KMS-11 (cell line): Measurements from ENCODE around the gene CAMTA2.

Experiments
- H2AFZ ChIP-seq: fragments of 200-600 bp; sonication (generic); 2 replicates; pipeline ENCODE4 v1.6.1; 2016; ENCODE audit warnings: antibody characterized with exemption, mixed run types, low read depth
- H3K27ac ChIP-seq: fragments of 200-600 bp; sonication (generic); 2 replicates; pipeline ENCODE4 v1.6.1; 2016; ENCODE audit warnings: mild to moderate bottlenecking, mixed run types
- H3K27me3 ChIP-seq: fragments of 200-600 bp; sonication (generic); 2 replicates; pipeline ENCODE4 v1.6.1; 2017; ENCODE audit warnings: mild to moderate bottlenecking, low read depth, mixed run types, moderate library complexity; ENCODE audit not compliant: insufficient read depth
- H3K36me3 ChIP-seq: fragments of 200-600 bp; sonication (generic); 2 replicates; pipeline ENCODE4 v1.6.1; 2017; ENCODE audit warnings: mild to moderate bottlenecking, mixed run types; ENCODE audit not compliant: insufficient read depth
- H3K4me1 ChIP-seq: fragments of 200-600 bp; sonication (generic); 2 replicates; pipeline ENCODE4 v1.6.1; 2016; ENCODE audit warnings: mild to moderate bottlenecking, low read depth, mixed run types; ENCODE audit not compliant: poor library complexity, severe bottlenecking
- H3K4me2 ChIP-seq: fragments of 200-600 bp; sonication (generic); 2 replicates; pipeline ENCODE4 v1.7.0; 2016; ENCODE audit warnings: mild to moderate bottlenecking, mixed run types
- H3K4me3 ChIP-seq: fragments of 200-600 bp; sonication (generic); IDR thresholded peaks from 2 replicates; pipeline ENCODE4 v1.6.1; 2017; ENCODE audit warnings: low read depth, low read length, mixed read lengths; ENCODE audit not compliant: insufficient read depth
- H3K79me2 ChIP-seq: fragments of 200-600 bp; sonication (generic); 2 replicates; pipeline ENCODE4 v1.6.1; 2016; ENCODE audit warnings: low read depth, mixed run types; ENCODE audit not compliant: insufficient read depth
- H3K9ac ChIP-seq: fragments of 200-600 bp; sonication (generic); 2 replicates; pipeline ENCODE4 v1.6.1; 2016; ENCODE audit warnings: mild to moderate bottlenecking, mixed run types
- H4K20me1 ChIP-seq: fragments of 200-600 bp; sonication (generic); 2 replicates; pipeline ENCODE4 v1.6.1; 2016; ENCODE audit warnings: mild to moderate bottlenecking, mixed run types; ENCODE audit not compliant: insufficient read depth
- CTCF ChIP-seq: fragments of 200-600 bp; sonication (generic); conservative IDR thresholded peaks from 2 replicates; pipeline ENCODE4 v1.6.1; 2017; ENCODE audit warnings: low read depth, mild to moderate bottlenecking, antibody characterized with exemption, low read length, moderate library complexity, mixed read lengths

Gene CAMTA2

GRCh38 chr17:4966844-4967538, 20.5 kb downstream of the CAMTA2 start:
- peak overlapping the region; percentile 42; the same call in 1 of the 2 replicates for H3K9ac ChIP-seq
- H4K20me1 ChIP-seq, result no peaks in the 10 kb centered on the region
- peak overlapping the region; percentile 26; the same call in 1 of the 2 replicates for H2AFZ ChIP-seq

GRCh38 chr17:4965311-4965986, 22.0 kb downstream of the CAMTA2 start:
- Histone ChIP-seq H3K27ac (no peak overlapping the region), H3K4me3 (no peak overlapping the region), H4K20me1 (no peaks in the 10 kb centered on the region), H3K79me2 (no peaks in the 10 kb centered on the region), H3K36me3 (no peaks in the 10 kb centered on the region), H3K4me1 (no peaks in the 10 kb centered on the region), H3K27me3 (no peaks in the 10 kb centered on the region), H3K9ac (no peak overlapping the region), H2AFZ (no peak overlapping the region), H3K4me2 (no peak overlapping the region)
- TF ChIP-seq CTCF, result no peak

More at GRCh38 chr17:4966844-4967538, 20.5 kb downstream of the CAMTA2 start:
- Histone ChIP-seq H3K27ac (0 out of 2 replicates have a peak overlapping the region, but pooled peaks have one; percentile 38), H3K4me2 (peak overlapping the region; percentile 42; the same call in 1 of the 2 replicates), H3K4me1 (no peaks in the 10 kb centered on the region), H3K79me2 (no peaks in the 10 kb centered on the region), H3K4me3 (no peak overlapping the region), H3K36me3 (no peaks in the 10 kb centered on the region), H3K27me3 (no peaks in the 10 kb centered on the region)
- TF ChIP-seq CTCF, result no peak

GRCh38 chr17:4960279-4960922, 27.1 kb downstream of the CAMTA2 start:
- TF ChIP-seq CTCF, result no peak
- no peaks in the 10 kb centered on the region for H3K79me2 ChIP-seq
- H3K4me3 ChIP-seq, result no peak overlapping the region
- no peak overlapping the region for H3K9ac ChIP-seq
- no peaks in the 10 kb centered on the region for H4K20me1 ChIP-seq
- H3K4me2 ChIP-seq, result no peak overlapping the region
- H3K4me1 ChIP-seq, result no peaks in the 10 kb centered on the region
- H3K27me3 ChIP-seq, result no peaks in the 10 kb centered on the region
- H3K36me3 ChIP-seq, result no peaks in the 10 kb centered on the region
- no peak overlapping the region for H3K27ac ChIP-seq
- H2AFZ ChIP-seq, result no peak overlapping the region

- Histone ChIP-seq H3K4me3 (no peak overlapping the region), H3K36me3 (no peaks in the 10 kb centered on the region), H4K20me1 (no peaks in the 10 kb centered on the region), H3K27me3 (no peaks in the 10 kb centered on the region), H3K4me2 (no peak overlapping the region), H3K79me2 (no peaks in the 10 kb centered on the region), H3K27ac (no peak overlapping the region), H3K9ac (no peak overlapping the region), H2AFZ (no peak overlapping the region), H3K4me1 (no peaks in the 10 kb centered on the region)
- no peak for TF ChIP-seq CTCF
Measured at GRCh38 chr17:4959261-4959965, 28.1 kb downstream of the CAMTA2 start.
